Measurements from ENCODE around the gene TLK2. TPM values are rescaled to one million over a fixed set of nuclear protein-coding genes. Genes with fewer than 3 reads are reported as not detected.

Gene TLK2
- polyA plus RNA-seq, 1 donor from 2014 or later: 63.9 TPM

DNA sequence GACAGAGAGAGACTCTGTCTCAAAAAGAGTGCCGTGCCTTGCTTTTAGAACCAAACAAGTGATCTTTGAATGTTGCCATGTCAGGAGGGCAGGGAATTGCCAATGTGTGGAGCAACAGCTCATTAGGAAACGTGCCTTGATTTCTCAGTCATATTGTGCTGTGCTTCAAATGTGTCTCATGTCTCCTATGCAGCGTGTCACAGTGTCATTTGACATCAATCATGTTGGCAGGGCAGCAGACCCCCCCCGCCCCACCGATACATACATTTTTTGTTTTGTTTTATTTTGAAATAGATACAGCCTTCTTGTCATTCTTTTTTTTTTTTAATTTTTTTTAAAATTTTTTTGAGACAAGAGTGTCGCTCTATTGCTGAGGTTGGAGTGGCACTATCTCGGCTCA is 170.9 kb downstream of the TLK2 start:
- no peaks in the 10 kb centered on the region for H3K9me3 ChIP-seq (ENCODE audit: low read length)
- H3K27me3 ChIP-seq (ENCODE audit: insufficient read depth, low read depth, low read length): no peaks in the 10 kb centered on the region
- H3K36me3 ChIP-seq (ENCODE audit: insufficient read depth, low read length): no peaks in the 10 kb centered on the region
- no peaks in the 10 kb centered on the region for H3K9me2 ChIP-seq (ENCODE audit: insufficient read depth, low read length)
- no peak overlapping the region for H3K9ac ChIP-seq (ENCODE audit: low read length)
- no peak overlapping the region for H3K4me2 ChIP-seq (ENCODE audit: low read length)
- H3F3A ChIP-seq (ENCODE audit: insufficient read depth, low read length, poor library complexity, severe bottlenecking): no peaks in the 10 kb centered on the region
- H3K79me2 ChIP-seq (replicated peaks; ENCODE audit: insufficient read depth, low read length): no peaks in the 10 kb centered on the region
- H2AFZ ChIP-seq (ENCODE audit: low read depth, low read length): no peak overlapping the region
- no peak overlapping the region for H3K27ac ChIP-seq (ENCODE audit: low read length)
- TF ChIP-seq TAF1 (IDR thresholded peaks at IDR 0.05; ENCODE audit: low read depth) (no peak), MXI1 (conservative IDR thresholded peaks at IDR 0.05; ENCODE audit: poor library complexity, severe bottlenecking) (no peak), SMC3 (conservative IDR thresholded peaks at IDR 0.05; ENCODE audit: poor library complexity) (no peak), EP300 (conservative IDR thresholded peaks at IDR 0.05; ENCODE audit: poor library complexity, severe bottlenecking) (no peak), EZH2 (IDR thresholded peaks at IDR 0.05; ENCODE audit: borderline replicate concordance, insufficient read depth, low read length, poor library complexity, severe bottlenecking) (no peak)
- no peaks in the 10 kb centered on the region for H4K20me1 ChIP-seq (ENCODE audit: insufficient read depth)
- H3K4me3 ChIP-seq (ENCODE audit: low read length): no peak overlapping the region

DNA sequence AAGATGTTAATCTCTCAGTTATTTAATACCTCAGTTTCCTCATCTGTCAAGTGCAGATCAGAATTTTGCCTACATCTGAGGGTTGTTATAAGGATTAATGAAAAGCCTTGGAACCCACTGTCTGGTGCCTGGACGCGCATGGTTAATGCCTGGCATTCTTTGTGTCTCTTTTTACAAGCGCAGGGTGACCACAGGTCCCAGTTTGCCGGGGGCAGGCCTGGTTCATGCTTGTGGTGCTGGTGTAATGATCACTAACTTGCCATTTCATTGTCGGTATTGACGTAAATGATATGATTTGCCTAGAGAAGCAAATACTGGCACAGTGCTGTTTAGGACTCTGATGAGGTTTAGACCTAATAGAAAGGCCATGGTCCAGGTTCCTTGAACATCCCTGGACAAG is 172.0 kb downstream of the TLK2 start:
- Histone ChIP-seq H3K36me3 (ENCODE audit: insufficient read depth, low read length) (no peaks in the 10 kb centered on the region), H3K4me2 (ENCODE audit: low read length) (no peak overlapping the region), H2AFZ (ENCODE audit: low read depth, low read length) (no peak overlapping the region), H3K4me3 (ENCODE audit: low read length) (no peak overlapping the region), H3K27me3 (ENCODE audit: insufficient read depth, low read depth, low read length) (no peaks in the 10 kb centered on the region), H3F3A (ENCODE audit: insufficient read depth, low read length, poor library complexity, severe bottlenecking) (no peaks in the 10 kb centered on the region), H4K20me1 (ENCODE audit: insufficient read depth) (no peaks in the 10 kb centered on the region), H3K79me2 (replicated peaks; ENCODE audit: insufficient read depth, low read length) (no peaks in the 10 kb centered on the region), H3K9me3 (ENCODE audit: low read length) (no peaks in the 10 kb centered on the region), H3K9ac (ENCODE audit: low read length) (no peak overlapping the region), H3K27ac (ENCODE audit: low read length) (no peak overlapping the region), H3K9me2 (ENCODE audit: insufficient read depth, low read length) (no peaks in the 10 kb centered on the region)
- no peak for TF ChIP-seq MXI1 (conservative IDR thresholded peaks at IDR 0.05; ENCODE audit: poor library complexity, severe bottlenecking)
- TF ChIP-seq EZH2 (IDR thresholded peaks at IDR 0.05; ENCODE audit: borderline replicate concordance, insufficient read depth, low read length, poor library complexity, severe bottlenecking): no peak
- TF ChIP-seq TAF1 (IDR thresholded peaks at IDR 0.05; ENCODE audit: low read depth): no peak
- no peak for TF ChIP-seq POLR2AphosphoS5 (IDR thresholded peaks at IDR 0.05)
- TF ChIP-seq EP300 (conservative IDR thresholded peaks at IDR 0.05; ENCODE audit: poor library complexity, severe bottlenecking): no peak
- TF ChIP-seq, protein P1, sequence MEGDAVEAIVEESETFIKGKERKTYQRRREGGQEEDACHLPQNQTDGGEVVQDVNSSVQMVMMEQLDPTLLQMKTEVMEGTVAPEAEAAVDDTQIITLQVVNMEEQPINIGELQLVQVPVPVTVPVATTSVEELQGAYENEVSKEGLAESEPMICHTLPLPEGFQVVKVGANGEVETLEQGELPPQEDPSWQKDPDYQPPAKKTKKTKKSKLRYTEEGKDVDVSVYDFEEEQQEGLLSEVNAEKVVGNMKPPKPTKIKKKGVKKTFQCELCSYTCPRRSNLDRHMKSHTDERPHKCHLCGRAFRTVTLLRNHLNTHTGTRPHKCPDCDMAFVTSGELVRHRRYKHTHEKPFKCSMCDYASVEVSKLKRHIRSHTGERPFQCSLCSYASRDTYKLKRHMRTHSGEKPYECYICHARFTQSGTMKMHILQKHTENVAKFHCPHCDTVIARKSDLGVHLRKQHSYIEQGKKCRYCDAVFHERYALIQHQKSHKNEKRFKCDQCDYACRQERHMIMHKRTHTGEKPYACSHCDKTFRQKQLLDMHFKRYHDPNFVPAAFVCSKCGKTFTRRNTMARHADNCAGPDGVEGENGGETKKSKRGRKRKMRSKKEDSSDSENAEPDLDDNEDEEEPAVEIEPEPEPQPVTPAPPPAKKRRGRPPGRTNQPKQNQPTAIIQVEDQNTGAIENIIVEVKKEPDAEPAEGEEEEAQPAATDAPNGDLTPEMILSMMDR (IDR thresholded peaks at IDR 0.05; ENCODE audit: poor library complexity, severe bottlenecking): no peak
- TF ChIP-seq SMC3 (conservative IDR thresholded peaks at IDR 0.05; ENCODE audit: poor library complexity): no peak
- TF ChIP-seq RAD21 (conservative IDR thresholded peaks at IDR 0.05): no peak
- TF ChIP-seq, protein P2, sequence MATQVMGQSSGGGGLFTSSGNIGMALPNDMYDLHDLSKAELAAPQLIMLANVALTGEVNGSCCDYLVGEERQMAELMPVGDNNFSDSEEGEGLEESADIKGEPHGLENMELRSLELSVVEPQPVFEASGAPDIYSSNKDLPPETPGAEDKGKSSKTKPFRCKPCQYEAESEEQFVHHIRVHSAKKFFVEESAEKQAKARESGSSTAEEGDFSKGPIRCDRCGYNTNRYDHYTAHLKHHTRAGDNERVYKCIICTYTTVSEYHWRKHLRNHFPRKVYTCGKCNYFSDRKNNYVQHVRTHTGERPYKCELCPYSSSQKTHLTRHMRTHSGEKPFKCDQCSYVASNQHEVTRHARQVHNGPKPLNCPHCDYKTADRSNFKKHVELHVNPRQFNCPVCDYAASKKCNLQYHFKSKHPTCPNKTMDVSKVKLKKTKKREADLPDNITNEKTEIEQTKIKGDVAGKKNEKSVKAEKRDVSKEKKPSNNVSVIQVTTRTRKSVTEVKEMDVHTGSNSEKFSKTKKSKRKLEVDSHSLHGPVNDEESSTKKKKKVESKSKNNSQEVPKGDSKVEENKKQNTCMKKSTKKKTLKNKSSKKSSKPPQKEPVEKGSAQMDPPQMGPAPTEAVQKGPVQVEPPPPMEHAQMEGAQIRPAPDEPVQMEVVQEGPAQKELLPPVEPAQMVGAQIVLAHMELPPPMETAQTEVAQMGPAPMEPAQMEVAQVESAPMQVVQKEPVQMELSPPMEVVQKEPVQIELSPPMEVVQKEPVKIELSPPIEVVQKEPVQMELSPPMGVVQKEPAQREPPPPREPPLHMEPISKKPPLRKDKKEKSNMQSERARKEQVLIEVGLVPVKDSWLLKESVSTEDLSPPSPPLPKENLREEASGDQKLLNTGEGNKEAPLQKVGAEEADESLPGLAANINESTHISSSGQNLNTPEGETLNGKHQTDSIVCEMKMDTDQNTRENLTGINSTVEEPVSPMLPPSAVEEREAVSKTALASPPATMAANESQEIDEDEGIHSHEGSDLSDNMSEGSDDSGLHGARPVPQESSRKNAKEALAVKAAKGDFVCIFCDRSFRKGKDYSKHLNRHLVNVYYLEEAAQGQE (IDR thresholded peaks at IDR 0.05; ENCODE audit: borderline replicate concordance): no peak

Data from neural cell (in vitro differentiated cells).